ENCODE data around the gene HIVEP3. TPM values are rescaled to one million over a fixed set of nuclear protein-coding genes. Genes with fewer than 3 reads are reported as not detected.

Gene HIVEP3
- total RNA-seq, 2 donors from 2014 or later, result 17.9 to 32.0 TPM

DNA sequence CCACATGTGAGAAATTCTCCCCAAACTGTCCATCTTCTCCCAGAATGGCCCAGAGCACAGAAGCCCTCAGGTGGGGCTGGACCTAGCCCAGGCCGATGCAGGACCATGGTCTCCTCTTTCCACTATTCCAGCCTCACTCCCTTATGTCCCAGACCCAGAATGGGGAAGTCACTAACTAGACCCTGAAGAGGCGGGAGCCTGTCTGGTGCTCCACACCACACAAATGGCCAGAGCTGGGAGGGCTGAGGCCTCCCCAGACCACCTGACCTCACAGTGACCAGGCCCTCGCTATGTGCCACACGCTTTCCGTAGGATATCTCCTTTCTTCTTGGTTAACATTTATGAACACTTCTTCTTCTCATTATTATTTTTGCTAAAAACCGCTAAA lies 379.3 kb downstream of the HIVEP3 start:
- no peaks in the 10 kb centered on the region for H3K27me3 Mint-ChIP-seq
- no peaks in the 10 kb centered on the region for H3K9me3 Mint-ChIP-seq
- peaks cover 7% of the 10 kb centered on the region for H3K36me3 Mint-ChIP-seq
- ATAC-seq, result no peak
- H3K27ac Mint-ChIP-seq, result peak overlapping the region in 1 of 2 donors; percentile 20
- H3K4me1 Mint-ChIP-seq (ENCODE audit: low read depth in 2 of 2), result peaks cover 12 to 23% of the 10 kb centered on the region in 2 donors
- DNase-seq (ENCODE audit: low spot score), result no peak
- no peak overlapping the region for H3K4me3 Mint-ChIP-seq

GRCh38 chr1:41538741-41539417 lies 379.8 kb downstream of the HIVEP3 start:
- peaks cover 7% of the 10 kb centered on the region for H3K36me3 Mint-ChIP-seq

GRCh38 chr1:41537788-41538351 lies 380.9 kb downstream of the HIVEP3 start:
- ATAC-seq (no peak), DNase-seq (ENCODE audit: low spot score) (no peak)
- H3K27ac Mint-ChIP-seq, result no peak overlapping the region
- H3K9me3 Mint-ChIP-seq, result no peaks in the 10 kb centered on the region
- no peaks in the 10 kb centered on the region for H3K27me3 Mint-ChIP-seq
- peaks cover 7% of the 10 kb centered on the region for H3K36me3 Mint-ChIP-seq
- no peak overlapping the region for H3K4me3 Mint-ChIP-seq
- H3K4me1 Mint-ChIP-seq (ENCODE audit: low read depth in 2 of 2), result peaks cover 12 to 29% of the 10 kb centered on the region in 2 donors

More at GRCh38 chr1:41538741-41539417, 379.8 kb downstream of the HIVEP3 start:
- Mint-ChIP-seq H3K27ac (no peak overlapping the region), H3K9me3 (no peaks in the 10 kb centered on the region), H3K4me3 (no peak overlapping the region), H3K27me3 (no peaks in the 10 kb centered on the region), H3K4me1 (ENCODE audit: low read depth in 2 of 2) (peaks cover 12 to 24% of the 10 kb centered on the region in 2 donors)
- DNase-seq (ENCODE audit: low spot score) (no peak), ATAC-seq (no peak)

GRCh38 chr1:41537251-41537650 lies 381.5 kb downstream of the HIVEP3 start:
- Mint-ChIP-seq H3K27ac (no peak overlapping the region), H3K4me1 (ENCODE audit: low read depth in 2 of 2) (peaks cover 8 to 32% of the 10 kb centered on the region in 2 donors), H3K4me3 (no peak overlapping the region), H3K9me3 (no peaks in the 10 kb centered on the region), H3K36me3 (peaks cover 2% of the 10 kb centered on the region), H3K27me3 (no peaks in the 10 kb centered on the region)
- DNase-seq (ENCODE audit: low spot score), result no peak
- ATAC-seq, result no peak

GRCh38 chr1:41536361-41536802 lies 382.3 kb downstream of the HIVEP3 start:
- Mint-ChIP-seq H3K4me3 (no peak overlapping the region), H3K36me3 (no peaks in the 10 kb centered on the region), H3K27me3 (no peaks in the 10 kb centered on the region), H3K4me1 (ENCODE audit: low read depth in 2 of 2) (peaks cover 3 to 33% of the 10 kb centered on the region in 2 donors), H3K9me3 (no peaks in the 10 kb centered on the region), H3K27ac (no peak overlapping the region)
- no peak for DNase-seq (ENCODE audit: low spot score)
- no peak for ATAC-seq

GRCh38 chr1:41535716-41536115 lies 383.0 kb downstream of the HIVEP3 start:
- ATAC-seq, result no peak
- Mint-ChIP-seq H3K27me3 (no peaks in the 10 kb centered on the region), H3K9me3 (no peaks in the 10 kb centered on the region), H3K4me3 (no peak overlapping the region), H3K27ac (no peak overlapping the region), H3K36me3 (no peaks in the 10 kb centered on the region), H3K4me1 (ENCODE audit: low read depth in 2 of 2) (peaks cover 0 to 33% of the 10 kb centered on the region in 2 donors)
- DNase-seq (ENCODE audit: low spot score), result no peak

GRCh38 chr1:41535276-41535675 lies 383.4 kb downstream of the HIVEP3 start:
- H3K4me1 Mint-ChIP-seq (ENCODE audit: low read depth in 2 of 2), result peaks cover 0 to 35% of the 10 kb centered on the region in 2 donors

GRCh38 chr1:41534181-41535076 lies 384.3 kb downstream of the HIVEP3 start:
- Mint-ChIP-seq H3K9me3 (peaks cover 5% of the 10 kb centered on the region), H3K27me3 (no peaks in the 10 kb centered on the region), H3K36me3 (peaks cover 6% of the 10 kb centered on the region), H3K4me1 (ENCODE audit: low read depth in 2 of 2) (peaks cover 7 to 40% of the 10 kb centered on the region in 2 donors), H3K27ac (no peak overlapping the region), H3K4me3 (no peak overlapping the region)
- ATAC-seq (no peak), DNase-seq (ENCODE audit: low spot score) (no peak)

More at GRCh38 chr1:41535276-41535675, 383.4 kb downstream of the HIVEP3 start:
- no peak for DNase-seq (ENCODE audit: low spot score)
- Mint-ChIP-seq H3K36me3 (no peaks in the 10 kb centered on the region), H3K9me3 (no peaks in the 10 kb centered on the region), H3K27ac (no peak overlapping the region), H3K4me3 (no peak overlapping the region), H3K27me3 (no peaks in the 10 kb centered on the region)
- no peak for ATAC-seq

DNA sequence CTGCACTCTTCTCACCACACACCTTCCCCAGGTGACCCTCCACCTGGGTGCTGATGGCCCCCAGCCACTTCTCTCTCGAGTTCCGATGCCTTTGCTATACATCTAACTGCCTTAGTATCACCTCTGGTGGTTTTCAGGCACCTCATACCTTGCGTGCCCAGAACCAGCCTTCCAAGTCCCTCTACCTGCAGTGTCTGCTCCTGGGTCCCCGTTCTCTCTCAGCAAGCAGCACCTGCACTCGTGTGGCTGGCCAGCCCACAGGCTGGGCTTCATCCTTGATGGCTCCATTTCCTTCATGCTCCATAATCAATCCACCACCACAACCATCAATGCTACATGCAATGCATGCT lies 385.0 kb downstream of the HIVEP3 start:
- ATAC-seq, result no peak

DNA sequence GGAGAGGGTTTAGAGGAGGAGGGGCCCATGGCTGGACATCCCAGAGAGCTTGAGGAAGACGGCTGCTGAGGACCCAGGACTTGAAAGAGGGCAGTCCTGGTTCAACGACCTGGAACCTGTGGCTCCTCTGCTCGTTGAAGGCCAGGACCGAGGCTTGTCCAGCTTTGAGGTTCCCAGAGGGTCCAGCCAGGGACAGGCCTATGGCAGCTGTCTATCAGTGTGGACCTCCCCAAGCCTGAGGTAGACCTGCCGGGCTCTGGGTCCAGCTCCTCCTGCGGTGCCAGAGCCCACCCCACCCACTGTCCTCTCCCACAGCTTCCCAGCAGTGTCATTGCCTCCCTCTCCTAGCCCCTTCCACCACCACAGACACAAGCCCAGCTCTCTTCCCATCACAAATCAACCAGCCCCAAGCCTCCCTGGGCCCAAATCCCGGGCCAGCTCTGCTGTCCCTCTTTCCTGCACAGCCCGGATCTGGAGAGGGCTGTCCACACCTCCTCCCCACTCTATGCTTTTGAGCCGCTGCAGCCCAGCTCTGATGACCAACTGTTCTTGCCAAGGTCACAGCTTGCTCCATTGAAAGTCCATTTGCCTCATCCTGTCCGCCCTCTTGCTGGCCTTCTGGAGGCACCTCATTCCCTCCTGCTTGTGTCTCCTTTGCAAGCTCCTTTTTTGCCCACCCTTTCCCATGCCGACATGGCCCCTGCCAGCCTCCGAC lies 385.5 kb downstream of the HIVEP3 start:
- H3K27ac Mint-ChIP-seq, result no peak overlapping the region

More for the DNA sequence above, 385.0 kb downstream of the HIVEP3 start:
- Mint-ChIP-seq H3K27me3 (no peaks in the 10 kb centered on the region), H3K36me3 (peaks cover 6% of the 10 kb centered on the region), H3K4me3 (no peak overlapping the region), H3K27ac (no peak overlapping the region), H3K4me1 (ENCODE audit: low read depth in 2 of 2) (peaks cover 7 to 45% of the 10 kb centered on the region in 2 donors), H3K9me3 (peaks cover 5% of the 10 kb centered on the region)
- DNase-seq (ENCODE audit: low spot score), result no peak

DNA sequence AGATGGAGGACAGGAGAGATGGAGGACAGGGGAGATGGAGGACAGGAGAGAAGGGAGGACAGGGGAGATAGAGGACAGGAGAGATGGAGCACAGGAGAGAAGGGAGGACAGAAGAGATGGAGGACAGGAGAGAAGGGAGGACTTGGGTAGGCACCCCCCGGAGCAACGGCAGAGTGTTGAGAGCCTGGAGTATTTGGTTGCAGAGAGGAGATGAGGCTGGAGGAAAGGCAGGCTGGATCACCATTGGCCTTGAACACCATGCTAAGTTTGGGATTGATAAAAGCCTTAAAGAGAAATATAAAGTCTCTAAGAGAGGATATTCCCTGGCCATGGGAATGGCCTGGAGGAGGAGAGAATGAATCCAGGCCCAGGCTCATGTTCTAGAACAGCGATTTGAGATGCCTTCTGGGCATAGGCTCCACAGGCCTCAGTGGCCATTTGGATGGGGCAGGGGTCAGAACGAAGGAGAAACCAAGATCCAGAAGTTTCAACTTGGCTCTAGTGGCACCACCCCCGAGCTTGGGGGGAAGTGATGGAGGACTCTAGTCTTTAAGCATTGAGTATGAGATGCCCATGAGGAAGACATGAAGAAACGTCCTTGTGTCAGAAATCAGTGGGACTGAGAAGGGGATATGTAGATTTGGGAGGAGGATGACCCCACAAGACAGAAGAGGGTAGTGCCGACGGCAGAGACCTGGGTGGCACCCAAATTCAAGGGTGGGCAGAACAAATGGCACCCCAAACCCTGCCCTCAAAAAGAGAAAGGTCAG lies 386.3 kb downstream of the HIVEP3 start:
- Mint-ChIP-seq H3K27ac (peak overlapping the region in 1 of 2 donors; percentile 6), H3K27me3 (no peaks in the 10 kb centered on the region)

More for the DNA sequence above, 385.5 kb downstream of the HIVEP3 start:
- H3K4me3 Mint-ChIP-seq, result no peak overlapping the region
- ATAC-seq, result no peak
- H3K4me1 Mint-ChIP-seq (ENCODE audit: low read depth in 2 of 2), result peaks cover 7 to 44% of the 10 kb centered on the region in 2 donors
- no peak for DNase-seq (ENCODE audit: low spot score)
- peaks cover 6% of the 10 kb centered on the region for H3K36me3 Mint-ChIP-seq
- no peaks in the 10 kb centered on the region for H3K27me3 Mint-ChIP-seq
- H3K9me3 Mint-ChIP-seq, result peaks cover 5% of the 10 kb centered on the region

DNA sequence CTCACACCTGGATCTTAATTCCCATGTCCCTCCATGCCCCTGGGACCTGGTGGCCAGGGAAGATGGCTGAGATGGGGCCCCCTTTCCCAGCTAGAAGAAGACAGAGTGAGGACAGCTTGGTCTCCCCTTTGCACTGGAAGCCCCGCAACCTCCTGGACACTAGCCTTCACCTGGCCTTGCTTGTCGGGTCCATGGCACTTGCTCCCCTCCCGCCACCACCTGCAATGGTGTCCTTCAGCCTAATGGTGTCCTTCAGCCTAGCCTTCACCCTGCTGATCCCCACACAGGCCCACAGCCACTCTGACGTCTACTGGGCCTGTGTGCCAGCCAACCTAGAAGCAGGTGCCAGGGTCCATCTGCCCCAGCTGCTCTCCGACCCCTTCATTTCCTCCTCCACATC lies 388.3 kb downstream of the HIVEP3 start:
- Mint-ChIP-seq H3K27ac (peak overlapping the region; percentile 38 to 59), H3K27me3 (no peaks in the 10 kb centered on the region), H3K4me1 (ENCODE audit: low read depth in 2 of 2) (peaks cover 7 to 50% of the 10 kb centered on the region in 2 donors), H3K36me3 (peaks cover 6% of the 10 kb centered on the region), H3K9me3 (peaks cover 17% of the 10 kb centered on the region), H3K4me3 (no peak overlapping the region)
- ATAC-seq (no peak), DNase-seq (ENCODE audit: low spot score) (no peak)

More for the DNA sequence above, 386.3 kb downstream of the HIVEP3 start:
- DNase-seq (ENCODE audit: low spot score) (no peak), ATAC-seq (no peak)
- H3K9me3 Mint-ChIP-seq, result peaks cover 10% of the 10 kb centered on the region
- peaks cover 6% of the 10 kb centered on the region for H3K36me3 Mint-ChIP-seq
- peaks cover 7 to 45% of the 10 kb centered on the region in 2 donors for H3K4me1 Mint-ChIP-seq (ENCODE audit: low read depth in 2 of 2)
- H3K4me3 Mint-ChIP-seq, result no peak overlapping the region
